HEK293 (cell line): ENCODE data around the gene ADAMTS2.

Experiments
- CTCF ChIA-PET: fragments of 350-600 bp; formaldehyde crosslinking; extraction: SDS; loops from one replicate; lab custom pipeline; 2021; ENCODE audit warnings: antibody characterized with exemption; lab: Yijun Ruan, JAX
- POLR2A ChIA-PET: fragments of 300-600 bp; formaldehyde crosslinking; extraction: SDS; loops from one replicate; lab custom pipeline; 2020; ENCODE audit warnings: antibody characterized with exemption, inconsistent platforms; lab: Yijun Ruan, JAX
- H3K27ac ChIP-seq: fragments of 200-500 bp; sonication (Bioruptor generic); 2 replicates; pipeline ENCODE4 v1.5.1; 2014; ENCODE audit warnings: low read depth, low read length, control low read depth, inconsistent platforms; ENCODE audit errors: extremely low read depth
- H3K36me3 ChIP-seq, 2 experiments: fragments of 200-500 bp in 1 of 2; sonication (Bioruptor generic) in 1 of 2; 1 replicate in 1 of 2; 2 replicates in 1 of 2; pipeline ENCODE4 v1.5.1; 2014 to 2017; ENCODE audit warnings: inconsistent platforms in 2 of 2, low read length in 2 of 2; ENCODE audit not compliant: control insufficient read depth in 2 of 2, insufficient read depth in 1 of 2
- H3K4me1 ChIP-seq: fragments of 200-500 bp; sonication (Bioruptor generic); 2 replicates; pipeline ENCODE4 v1.5.1; 2014; ENCODE audit warnings: mild to moderate bottlenecking, low read length, inconsistent platforms; ENCODE audit not compliant: control insufficient read depth, insufficient read depth
- H3K4me3 ChIP-seq: 2 replicates; pipeline ENCODE4 v1.5.1; 2011; ENCODE audit warnings: low read depth, mild to moderate bottlenecking, control low read depth, low read length, moderate library complexity
- H3K9me3 ChIP-seq: fragments of 200-500 bp; sonication (Bioruptor generic); 2 replicates; pipeline ENCODE4 v1.5.1; 2014; ENCODE audit warnings: low read depth, low read length, inconsistent platforms; ENCODE audit not compliant: control insufficient read depth, insufficient read depth
- OSR2 ChIP-seq: fragments of 450-650 bp; formaldehyde crosslinking; IDR thresholded peaks from 2 replicates; pipeline ENCODE4 v1.5.1; 2016; ENCODE audit warnings: missing biosample characterization, missing genetic modification characterization
- OVOL3 ChIP-seq: fragments of 450-650 bp; formaldehyde crosslinking; IDR thresholded peaks from 2 replicates; pipeline ENCODE4 v1.5.1; 2016; ENCODE audit warnings: missing biosample characterization, missing genetic modification characterization
- ZNF140 ChIP-seq: fragments of 450-650 bp; formaldehyde crosslinking; IDR thresholded peaks from 2 replicates; pipeline ENCODE4 v1.5.1; 2016; ENCODE audit warnings: missing biosample characterization, missing genetic modification characterization
- ZNF2 ChIP-seq: fragments of 450-650 bp; formaldehyde crosslinking; IDR thresholded peaks from 2 replicates; pipeline ENCODE4 v1.5.1; 2016; ENCODE audit warnings: missing biosample characterization, missing genetic modification characterization
- ZNF221 ChIP-seq: fragments of 450-650 bp; formaldehyde crosslinking; IDR thresholded peaks from 2 replicates; pipeline ENCODE4 v1.5.1; 2017; ENCODE audit warnings: missing biosample characterization, missing genetic modification characterization, borderline replicate concordance
- ZNF239 ChIP-seq: fragments of 450-650 bp; formaldehyde crosslinking; IDR thresholded peaks from 2 replicates; pipeline ENCODE4 v1.5.1; 2016; ENCODE audit warnings: missing biosample characterization, missing genetic modification characterization
- ZNF248 ChIP-seq: fragments of 450-650 bp; formaldehyde crosslinking; IDR thresholded peaks from 2 replicates; pipeline ENCODE4 v1.5.1; 2017; ENCODE audit warnings: missing biosample characterization, missing genetic modification characterization
- ZNF354C ChIP-seq: fragments of 450-650 bp; formaldehyde crosslinking; IDR thresholded peaks from 2 replicates; pipeline ENCODE4 v1.5.1; 2016; ENCODE audit warnings: missing biosample characterization, missing genetic modification characterization, low read depth, borderline replicate concordance
- ZNF394 ChIP-seq: fragments of 450-650 bp; formaldehyde crosslinking; IDR thresholded peaks from 2 replicates; pipeline ENCODE4 v1.5.1; 2016; ENCODE audit warnings: missing biosample characterization, missing genetic modification characterization, mild to moderate bottlenecking, moderate library complexity, borderline replicate concordance
- ZNF518A ChIP-seq: fragments of 450-650 bp; formaldehyde crosslinking; conservative IDR thresholded peaks from 2 replicates; pipeline ENCODE4 v1.5.1; 2016; ENCODE audit warnings: low read depth, missing biosample characterization, missing genetic modification characterization
- ZNF555 ChIP-seq: fragments of 450-650 bp; formaldehyde crosslinking; conservative IDR thresholded peaks from 2 replicates; pipeline ENCODE4 v1.5.1; 2017; ENCODE audit warnings: missing biosample characterization, mild to moderate bottlenecking, missing genetic modification characterization, inconsistent platforms
- ZNF558 ChIP-seq: fragments of 450-650 bp; formaldehyde crosslinking; IDR thresholded peaks from 2 replicates; pipeline ENCODE4 v1.5.1; 2016; ENCODE audit warnings: missing biosample characterization, missing genetic modification characterization
- ZNF561 ChIP-seq: fragments of 450-650 bp; IDR thresholded peaks from 2 replicates; pipeline ENCODE4 v1.5.1; 2018; ENCODE audit warnings: missing biosample characterization, missing genetic modification characterization, borderline replicate concordance
- ZNF621 ChIP-seq: fragments of 450-650 bp; formaldehyde crosslinking; IDR thresholded peaks from 2 replicates; pipeline ENCODE4 v1.5.1; 2017; ENCODE audit warnings: missing biosample characterization, missing genetic modification characterization
- ZNF660 ChIP-seq: fragments of 450-650 bp; IDR thresholded peaks from 2 replicates; pipeline ENCODE4 v1.5.1; 2018; ENCODE audit warnings: missing biosample characterization, mild to moderate bottlenecking, missing genetic modification characterization
- ZNF768 ChIP-seq: fragments of 450-650 bp; formaldehyde crosslinking; IDR thresholded peaks from 2 replicates; pipeline ENCODE4 v1.5.1; 2018; ENCODE audit warnings: missing biosample characterization, mild to moderate bottlenecking, missing genetic modification characterization
- ZNF777 ChIP-seq: fragments of 450-650 bp; formaldehyde crosslinking; IDR thresholded peaks from 2 replicates; pipeline ENCODE4 v1.5.1; 2017; ENCODE audit warnings: missing biosample characterization, missing genetic modification characterization, borderline replicate concordance
- ZSCAN23 ChIP-seq: fragments of 450-650 bp; formaldehyde crosslinking; IDR thresholded peaks from 2 replicates; pipeline ENCODE4 v1.5.1; 2016; ENCODE audit warnings: missing biosample characterization, missing genetic modification characterization
- TF ChIP-seq, protein P1 (sequence below): fragments of 450-650 bp; formaldehyde crosslinking; optimal IDR thresholded peaks from 2 replicates; pipeline ENCODE3; 2016; ENCODE audit warnings: missing biosample characterization, mild to moderate bottlenecking, missing genetic modification characterization
- TF ChIP-seq, protein P2 (sequence below): fragments of 450-650 bp; formaldehyde crosslinking; IDR thresholded peaks from 2 replicates; pipeline ENCODE4 v1.5.1; 2017; ENCODE audit warnings: missing biosample characterization, missing genetic modification characterization
- TF ChIP-seq, protein P3 (sequence below): fragments of 450-650 bp; formaldehyde crosslinking; IDR thresholded peaks from 2 replicates; pipeline ENCODE4 v1.5.1; 2016; ENCODE audit warnings: missing biosample characterization, missing genetic modification characterization

The ADAMTS2 gene

DNA sequence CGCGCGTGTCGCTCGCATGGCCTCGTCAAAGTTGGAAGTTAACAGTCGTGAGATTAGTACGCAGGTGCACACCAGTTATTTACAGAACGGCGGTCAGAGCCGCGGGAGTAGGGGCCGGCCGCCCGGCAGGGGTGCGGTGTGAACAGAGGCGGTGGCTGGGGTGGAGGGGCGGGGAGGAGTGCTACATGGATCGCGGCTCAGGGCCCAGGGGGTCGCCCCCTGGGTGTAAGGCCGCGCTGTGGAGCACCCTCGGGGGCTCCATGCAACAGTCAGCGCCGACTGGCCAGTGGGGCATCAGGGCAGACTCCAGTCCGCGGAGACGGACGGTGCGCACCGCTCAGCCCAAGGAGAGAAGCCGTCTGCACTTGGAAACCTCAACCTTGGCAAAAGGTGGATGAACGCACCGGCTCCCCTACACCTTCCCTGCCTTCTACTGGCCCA lies 224.8 kb downstream of the ADAMTS2 start (continued):
- TF ChIP-seq OVOL3 (tag by site-specific recombination) (no peak), ZNF221 (no peak), ZNF248 (tag by site-specific recombination) (no peak), ZNF768 (tag by site-specific recombination) (no peak)

DNA sequence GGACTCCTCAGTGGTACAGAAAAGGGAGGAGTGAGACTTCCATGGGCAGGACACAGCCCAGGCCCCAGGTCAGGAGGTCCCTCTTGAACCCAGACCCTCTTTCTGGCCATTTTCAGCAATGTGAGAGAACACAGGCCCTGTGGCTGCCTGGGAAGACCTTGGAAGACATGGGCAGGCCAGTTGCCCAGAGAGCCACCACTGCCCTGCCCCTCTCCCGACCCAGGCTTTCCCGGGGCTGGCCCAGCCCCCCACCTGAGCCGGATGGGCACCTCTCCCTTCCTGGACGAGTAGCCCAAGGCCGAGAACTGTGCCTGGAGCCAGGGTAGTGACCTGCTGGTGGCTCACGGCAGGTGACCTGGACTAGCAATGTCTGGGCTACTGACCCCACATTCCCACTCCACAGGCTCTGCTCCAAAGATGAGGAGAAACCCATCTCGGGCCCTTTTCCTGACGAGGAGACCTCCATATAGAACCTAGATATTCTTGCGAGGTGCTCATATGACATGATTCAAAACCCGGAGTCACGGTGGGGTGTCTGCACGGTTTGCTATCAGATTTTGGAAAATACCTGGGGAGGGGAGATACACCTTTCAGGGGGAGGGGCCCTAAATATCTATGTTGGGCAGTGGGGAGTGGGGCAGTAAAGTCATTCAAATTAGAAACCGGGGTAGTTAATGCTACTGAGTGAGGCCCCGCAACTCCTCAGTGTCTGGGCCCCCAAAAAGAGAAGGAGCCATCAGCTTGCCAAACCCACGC lies 225.7 kb downstream of the ADAMTS2 start:
- Histone ChIP-seq H3K4me3 (no peak overlapping the region), H3K27ac (no peak overlapping the region), H3K4me1 (no peaks in the 10 kb centered on the region), H3K36me3 (no peaks in the 10 kb centered on the region), H3K9me3 (no peaks in the 10 kb centered on the region)
- POLR2A ChIA-PET = no interaction called here
- CTCF ChIA-PET = no interaction called here
- TF ChIP-seq ZNF660 (no peak), OSR2 (tag by site-specific recombination) (no peak), ZNF140 (tag by site-specific recombination) (no peak), ZSCAN23 (tag by site-specific recombination) (no peak), ZNF518A (tag by site-specific recombination) (no peak), ZNF555 (tag by site-specific recombination) (no peak), ZNF2 (no peak), ZNF239 (tag by site-specific recombination) (no peak), ZNF394 (tag by site-specific recombination) (no peak), ZNF561 (no peak), ZNF621 (no peak), ZNF777 (tag by site-specific recombination) (no peak), ZNF558 (tag by site-specific recombination) (no peak), ZNF354C (tag by site-specific recombination) (no peak)
- TF ChIP-seq, protein P1, sequence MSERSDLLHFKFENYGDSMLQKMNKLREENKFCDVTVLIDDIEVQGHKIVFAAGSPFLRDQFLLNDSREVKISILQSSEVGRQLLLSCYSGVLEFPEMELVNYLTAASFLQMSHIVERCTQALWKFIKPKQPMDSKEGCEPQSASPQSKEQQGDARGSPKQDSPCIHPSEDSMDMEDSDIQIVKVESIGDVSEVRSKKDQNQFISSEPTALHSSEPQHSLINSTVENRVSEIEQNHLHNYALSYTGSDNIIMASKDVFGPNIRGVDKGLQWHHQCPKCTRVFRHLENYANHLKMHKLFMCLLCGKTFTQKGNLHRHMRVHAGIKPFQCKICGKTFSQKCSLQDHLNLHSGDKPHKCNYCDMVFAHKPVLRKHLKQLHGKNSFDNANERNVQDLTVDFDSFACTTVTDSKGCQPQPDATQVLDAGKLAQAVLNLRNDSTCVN (tag by site-specific recombination) = no peak
- TF ChIP-seq, protein P2, sequence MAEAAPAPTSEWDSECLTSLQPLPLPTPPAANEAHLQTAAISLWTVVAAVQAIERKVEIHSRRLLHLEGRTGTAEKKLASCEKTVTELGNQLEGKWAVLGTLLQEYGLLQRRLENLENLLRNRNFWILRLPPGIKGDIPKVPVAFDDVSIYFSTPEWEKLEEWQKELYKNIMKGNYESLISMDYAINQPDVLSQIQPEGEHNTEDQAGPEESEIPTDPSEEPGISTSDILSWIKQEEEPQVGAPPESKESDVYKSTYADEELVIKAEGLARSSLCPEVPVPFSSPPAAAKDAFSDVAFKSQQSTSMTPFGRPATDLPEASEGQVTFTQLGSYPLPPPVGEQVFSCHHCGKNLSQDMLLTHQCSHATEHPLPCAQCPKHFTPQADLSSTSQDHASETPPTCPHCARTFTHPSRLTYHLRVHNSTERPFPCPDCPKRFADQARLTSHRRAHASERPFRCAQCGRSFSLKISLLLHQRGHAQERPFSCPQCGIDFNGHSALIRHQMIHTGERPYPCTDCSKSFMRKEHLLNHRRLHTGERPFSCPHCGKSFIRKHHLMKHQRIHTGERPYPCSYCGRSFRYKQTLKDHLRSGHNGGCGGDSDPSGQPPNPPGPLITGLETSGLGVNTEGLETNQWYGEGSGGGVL = no peak
- TF ChIP-seq, protein P3, sequence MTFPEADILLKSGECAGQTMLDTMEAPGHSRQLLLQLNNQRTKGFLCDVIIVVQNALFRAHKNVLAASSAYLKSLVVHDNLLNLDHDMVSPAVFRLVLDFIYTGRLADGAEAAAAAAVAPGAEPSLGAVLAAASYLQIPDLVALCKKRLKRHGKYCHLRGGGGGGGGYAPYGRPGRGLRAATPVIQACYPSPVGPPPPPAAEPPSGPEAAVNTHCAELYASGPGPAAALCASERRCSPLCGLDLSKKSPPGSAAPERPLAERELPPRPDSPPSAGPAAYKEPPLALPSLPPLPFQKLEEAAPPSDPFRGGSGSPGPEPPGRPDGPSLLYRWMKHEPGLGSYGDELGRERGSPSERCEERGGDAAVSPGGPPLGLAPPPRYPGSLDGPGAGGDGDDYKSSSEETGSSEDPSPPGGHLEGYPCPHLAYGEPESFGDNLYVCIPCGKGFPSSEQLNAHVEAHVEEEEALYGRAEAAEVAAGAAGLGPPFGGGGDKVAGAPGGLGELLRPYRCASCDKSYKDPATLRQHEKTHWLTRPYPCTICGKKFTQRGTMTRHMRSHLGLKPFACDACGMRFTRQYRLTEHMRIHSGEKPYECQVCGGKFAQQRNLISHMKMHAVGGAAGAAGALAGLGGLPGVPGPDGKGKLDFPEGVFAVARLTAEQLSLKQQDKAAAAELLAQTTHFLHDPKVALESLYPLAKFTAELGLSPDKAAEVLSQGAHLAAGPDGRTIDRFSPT (tag by site-specific recombination) = no peak
